ENCODE data around the gene KCNH6. TPM values are rescaled to one million over a fixed set of nuclear protein-coding genes. Genes with fewer than 3 reads are reported as not detected.

KCNH6 gene
- total RNA-seq, 2 experiments from 2014 or later, result not detected

DNA sequence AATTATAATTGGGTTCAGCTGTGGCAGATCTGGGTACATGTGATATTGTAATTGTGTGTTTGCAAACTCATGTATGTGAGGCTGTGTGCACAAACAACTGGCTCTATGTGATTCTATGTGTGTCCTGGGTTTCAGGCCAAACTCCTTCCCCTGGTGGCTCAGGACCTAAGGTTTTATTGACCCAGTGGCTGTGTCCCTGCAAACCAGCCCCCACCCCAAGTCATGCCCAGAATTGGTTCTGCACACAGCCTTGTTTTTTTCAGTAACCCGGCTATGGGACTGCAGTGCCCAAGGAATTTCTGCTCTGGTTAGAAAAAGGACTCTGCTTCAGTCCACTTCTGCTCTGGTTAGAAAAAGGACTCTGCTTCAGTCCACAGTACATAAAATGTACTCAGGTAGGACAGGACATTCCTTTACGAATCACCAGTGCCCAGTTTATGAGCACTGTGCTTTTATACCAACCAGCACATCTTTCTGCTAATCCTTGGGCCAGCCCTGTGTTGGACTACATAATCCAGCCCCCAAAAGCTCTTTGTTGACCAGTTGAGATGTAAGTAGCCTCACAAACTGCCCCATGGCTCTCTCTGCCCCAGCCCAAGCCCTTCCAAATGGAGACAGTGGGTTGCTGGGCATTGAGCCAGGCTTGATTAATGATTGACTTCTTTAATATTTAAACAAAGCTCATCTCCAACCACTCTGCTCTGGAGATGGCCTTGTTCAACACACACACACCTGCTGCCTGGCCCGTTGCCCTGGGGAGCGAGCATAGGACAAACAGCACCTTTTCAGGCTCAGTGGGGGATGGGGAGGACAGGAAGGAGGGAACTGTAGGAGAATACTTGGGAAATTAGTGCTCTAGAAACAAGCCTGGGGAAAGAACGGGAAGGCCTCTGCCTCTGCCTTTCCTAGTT lies 2.9 kb upstream of the KCNH6 start:
- ChIA-PET POLR2A (no interaction called here), CTCF (no interaction called here)

DNA sequence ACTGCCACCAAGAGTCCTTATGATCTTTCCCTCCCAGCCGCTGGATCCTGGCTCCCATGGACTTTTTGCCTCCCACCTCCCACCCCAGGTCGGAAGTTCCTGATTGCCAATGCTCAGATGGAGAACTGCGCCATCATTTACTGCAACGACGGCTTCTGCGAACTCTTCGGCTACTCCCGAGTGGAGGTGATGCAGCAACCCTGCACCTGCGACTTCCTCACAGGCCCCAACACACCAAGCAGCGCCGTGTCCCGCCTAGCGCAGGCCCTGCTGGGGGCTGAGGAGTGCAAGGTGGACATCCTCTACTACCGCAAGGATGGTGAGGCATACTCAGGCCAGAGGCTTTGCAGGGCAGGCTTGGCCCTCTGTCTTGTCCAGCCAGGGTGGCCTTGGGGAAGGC lies 893 bp downstream of the KCNH6 start:
- POLR2A ChIA-PET, result no interaction called here
- DNase-seq, result no peak
- CTCF ChIA-PET, result no interaction called here
- Mint-ChIP-seq H3K27me3 (peaks cover 24% of the 10 kb centered on the region), H3K9me3 (no peaks in the 10 kb centered on the region), H3K27ac (no peak overlapping the region), H3K4me3 (peak overlapping the region; percentile 30), H3K36me3 (ENCODE audit: low read depth) (no peaks in the 10 kb centered on the region), H3K4me1 (peaks cover 7% of the 10 kb centered on the region)

More for the DNA sequence above, 2.9 kb upstream of the KCNH6 start:
- Mint-ChIP-seq H3K4me3 (no peak overlapping the region), H3K27me3 (peaks cover 25% of the 10 kb centered on the region), H3K27ac (no peak overlapping the region), H3K9me3 (no peaks in the 10 kb centered on the region), H3K36me3 (ENCODE audit: low read depth) (no peaks in the 10 kb centered on the region), H3K4me1 (peaks cover 7% of the 10 kb centered on the region)
- no peak for DNase-seq

DNA sequence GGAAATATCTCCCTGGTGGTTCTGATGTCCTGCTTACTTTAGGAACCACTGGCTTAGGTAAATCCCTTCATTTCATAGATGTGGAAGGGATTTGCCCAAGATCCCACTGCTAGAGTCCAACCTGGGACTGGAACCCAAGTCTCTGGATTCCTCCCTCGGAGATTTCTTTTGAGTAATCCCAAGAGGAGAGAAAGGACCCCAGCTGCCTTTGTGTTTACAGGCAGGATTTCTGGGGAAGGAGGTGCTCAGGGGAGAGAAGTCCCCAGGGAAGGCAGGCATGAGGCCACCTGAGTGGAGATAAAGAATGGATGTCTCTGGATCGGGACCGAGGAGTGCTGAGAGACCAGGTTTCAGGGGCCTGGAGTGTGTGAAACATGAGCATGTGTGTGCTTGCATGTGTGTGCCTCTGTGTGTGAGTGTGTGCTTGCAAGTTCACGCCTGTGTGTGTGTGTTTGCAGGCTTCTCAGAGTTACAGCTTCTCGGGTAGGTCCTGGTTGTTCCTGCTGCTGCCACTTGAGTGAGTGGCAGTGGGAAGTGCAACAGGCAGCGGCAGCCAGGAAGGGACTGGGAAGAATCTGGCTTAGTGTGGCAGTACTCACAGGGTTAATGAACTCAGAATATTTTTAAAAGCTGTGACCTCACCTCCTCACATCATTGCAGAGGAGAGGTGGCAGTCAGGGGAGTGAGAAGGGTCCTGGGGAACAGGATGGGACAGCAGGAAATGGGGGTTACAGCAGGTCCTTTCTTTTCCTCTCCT lies 2.2 kb downstream of the KCNH6 start:
- POLR2A ChIA-PET, result no interaction called here
- H3K4me1 Mint-ChIP-seq, result peaks cover 7% of the 10 kb centered on the region

DNA sequence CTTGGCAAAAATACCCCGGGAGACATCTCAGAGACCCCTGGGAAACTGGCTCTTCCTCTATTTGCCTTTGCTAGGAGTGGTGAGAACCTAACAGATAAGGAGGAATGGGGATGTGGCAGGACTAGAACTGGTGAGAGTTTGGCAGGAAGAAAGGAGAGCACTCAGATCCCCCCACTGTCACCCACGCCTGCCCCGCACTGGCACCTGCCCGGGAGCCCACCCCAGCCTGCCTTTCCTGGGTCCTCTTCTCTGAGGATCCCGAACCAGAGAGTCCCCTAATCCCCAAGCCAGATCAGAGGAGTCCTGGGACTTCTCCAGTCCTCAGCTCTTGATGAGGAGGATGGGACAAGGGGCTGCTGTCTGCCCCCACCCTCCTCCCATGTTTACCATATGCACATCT lies 3.7 kb downstream of the KCNH6 start:
- ChIA-PET CTCF (interaction anchor here (1.3 to 1.5 kb wide), 2 partner anchors 11 to 18 kb away, joined by 3 to 4 read pairs; no protein-coding TSS in a partner anchor), POLR2A (no interaction called here)
- Mint-ChIP-seq H3K27me3 (peaks cover 19% of the 10 kb centered on the region), H3K9me3 (no peaks in the 10 kb centered on the region), H3K4me1 (peaks cover 7% of the 10 kb centered on the region), H3K4me3 (no peak overlapping the region), H3K36me3 (ENCODE audit: low read depth) (no peaks in the 10 kb centered on the region), H3K27ac (no peak overlapping the region)
- no peak for DNase-seq

More for the DNA sequence above, 2.2 kb downstream of the KCNH6 start:
- Mint-ChIP-seq H3K27ac (no peak overlapping the region), H3K4me3 (no peak overlapping the region), H3K27me3 (peaks cover 24% of the 10 kb centered on the region), H3K36me3 (ENCODE audit: low read depth) (no peaks in the 10 kb centered on the region), H3K9me3 (no peaks in the 10 kb centered on the region)
- CTCF ChIA-PET, result no interaction called here
- no peak for DNase-seq

DNA sequence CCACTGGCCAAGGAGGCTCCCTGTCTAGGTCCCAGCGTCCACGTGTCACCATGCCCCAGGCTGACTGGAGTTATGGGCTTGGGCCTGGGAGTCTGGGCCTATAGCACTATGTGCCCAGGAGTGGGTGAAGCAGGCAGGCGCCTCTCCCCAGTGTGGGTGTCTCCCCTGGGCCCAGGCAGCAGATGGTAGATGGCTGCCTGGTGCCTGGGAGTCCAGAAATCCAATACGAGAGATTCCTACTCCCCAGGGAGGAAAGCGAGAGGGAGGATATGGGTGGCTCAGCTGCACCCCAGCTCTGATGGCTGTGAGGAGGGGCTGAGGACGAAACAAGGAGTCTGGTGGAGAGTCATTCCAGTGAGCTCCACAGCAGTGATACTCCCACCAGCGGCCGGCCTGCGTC lies 5.0 kb downstream of the KCNH6 start:
- no peak for DNase-seq
- Mint-ChIP-seq H3K9me3 (no peaks in the 10 kb centered on the region), H3K4me1 (peaks cover 7% of the 10 kb centered on the region), H3K4me3 (no peak overlapping the region), H3K36me3 (ENCODE audit: low read depth) (no peaks in the 10 kb centered on the region), H3K27ac (no peak overlapping the region), H3K27me3 (peaks cover 16% of the 10 kb centered on the region)
- ChIA-PET POLR2A (no interaction called here), CTCF (interaction anchor here (1.5 kb wide), 1 partner anchor 16 kb away, joined by 4 read pairs; no protein-coding TSS in a partner anchor)

DNA sequence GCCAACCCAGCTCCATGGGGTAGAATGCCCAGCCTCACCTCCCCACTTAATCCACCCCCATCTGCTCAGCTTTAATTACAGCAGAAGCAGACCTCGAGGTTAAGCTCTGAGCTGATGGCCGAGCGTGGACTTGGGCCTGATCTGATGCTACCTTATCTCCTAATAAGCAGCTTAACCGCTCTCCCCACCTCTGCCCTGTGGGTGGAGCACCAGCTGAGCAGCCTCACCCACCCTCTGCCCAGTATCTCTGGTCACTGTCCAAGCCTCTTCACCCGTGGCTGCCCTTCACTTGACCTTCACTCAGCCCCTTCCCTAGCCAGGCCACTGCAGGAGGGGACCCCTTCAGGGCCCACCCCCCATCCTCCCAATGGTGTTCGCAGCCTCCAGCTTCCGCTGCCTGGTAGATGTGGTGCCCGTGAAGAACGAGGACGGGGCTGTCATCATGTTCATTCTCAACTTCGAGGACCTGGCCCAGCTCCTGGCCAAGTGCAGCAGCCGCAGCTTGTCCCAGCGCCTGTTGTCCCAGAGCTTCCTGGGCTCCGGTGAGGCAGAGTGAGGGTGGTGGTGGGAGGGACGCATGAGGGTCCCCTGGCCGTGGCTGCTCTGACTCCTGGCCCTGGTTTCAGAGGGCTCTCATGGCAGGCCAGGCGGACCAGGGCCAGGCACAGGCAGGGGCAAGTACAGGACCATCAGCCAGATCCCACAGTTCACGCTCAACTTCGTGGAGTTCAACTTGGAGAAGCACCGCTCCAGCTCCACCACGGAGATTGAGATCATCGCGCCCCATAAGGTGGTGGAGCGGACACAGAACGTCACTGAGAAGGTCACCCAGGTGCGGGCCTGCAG lies 6.8 kb downstream of the KCNH6 start:
- no peaks in the 10 kb centered on the region for H3K36me3 Mint-ChIP-seq (ENCODE audit: low read depth)
- H3K27ac Mint-ChIP-seq, result no peak overlapping the region
- H3K4me3 Mint-ChIP-seq, result no peak overlapping the region
- peaks cover 6% of the 10 kb centered on the region for H3K27me3 Mint-ChIP-seq
- DNase-seq, result no peak
- POLR2A ChIA-PET, result no interaction called here
- CTCF ChIA-PET, result no interaction called here
- H3K4me1 Mint-ChIP-seq, result no peaks in the 10 kb centered on the region
- no peaks in the 10 kb centered on the region for H3K9me3 Mint-ChIP-seq

DNA sequence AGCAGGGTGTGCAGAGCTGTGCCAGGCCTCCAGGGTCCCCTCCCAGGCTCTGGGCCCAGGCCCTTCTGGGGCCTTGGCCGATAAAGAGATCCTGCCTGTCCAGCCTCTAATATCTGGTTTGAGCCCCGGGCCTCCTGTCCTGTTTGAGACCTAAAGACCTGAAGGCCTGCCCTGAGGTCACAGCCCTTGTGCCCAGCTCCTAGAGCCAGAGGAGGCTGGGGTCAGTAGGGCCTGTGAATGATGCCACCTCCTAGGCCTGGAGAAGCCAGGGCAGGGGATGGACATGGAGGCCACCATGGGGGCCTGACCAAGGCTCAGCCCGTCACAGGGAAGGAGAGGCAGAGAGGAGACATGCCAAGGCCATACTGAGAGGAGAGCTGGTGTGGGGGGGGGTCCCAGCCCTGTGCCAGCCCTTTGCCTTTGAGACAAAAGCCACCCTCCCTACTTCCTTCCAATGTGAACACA lies 7.4 kb downstream of the KCNH6 start:
- POLR2A ChIA-PET, result interaction anchor here (0.7 kb wide), 1 partner anchor 219 kb away, joined by 3 read pairs; no protein-coding TSS in a partner anchor
- no peak overlapping the region for H3K27ac Mint-ChIP-seq
- H3K27me3 Mint-ChIP-seq, result peaks cover under 1% of the 10 kb centered on the region
- no peak overlapping the region for H3K4me3 Mint-ChIP-seq
- CTCF ChIA-PET, result interaction anchor here (1.2 kb wide), 1 partner anchor 13 kb away, joined by 3 read pairs; no protein-coding TSS in a partner anchor
- H3K9me3 Mint-ChIP-seq, result no peaks in the 10 kb centered on the region
- H3K4me1 Mint-ChIP-seq, result no peaks in the 10 kb centered on the region
- no peak for DNase-seq
- H3K36me3 Mint-ChIP-seq (ENCODE audit: low read depth), result no peaks in the 10 kb centered on the region

DNA sequence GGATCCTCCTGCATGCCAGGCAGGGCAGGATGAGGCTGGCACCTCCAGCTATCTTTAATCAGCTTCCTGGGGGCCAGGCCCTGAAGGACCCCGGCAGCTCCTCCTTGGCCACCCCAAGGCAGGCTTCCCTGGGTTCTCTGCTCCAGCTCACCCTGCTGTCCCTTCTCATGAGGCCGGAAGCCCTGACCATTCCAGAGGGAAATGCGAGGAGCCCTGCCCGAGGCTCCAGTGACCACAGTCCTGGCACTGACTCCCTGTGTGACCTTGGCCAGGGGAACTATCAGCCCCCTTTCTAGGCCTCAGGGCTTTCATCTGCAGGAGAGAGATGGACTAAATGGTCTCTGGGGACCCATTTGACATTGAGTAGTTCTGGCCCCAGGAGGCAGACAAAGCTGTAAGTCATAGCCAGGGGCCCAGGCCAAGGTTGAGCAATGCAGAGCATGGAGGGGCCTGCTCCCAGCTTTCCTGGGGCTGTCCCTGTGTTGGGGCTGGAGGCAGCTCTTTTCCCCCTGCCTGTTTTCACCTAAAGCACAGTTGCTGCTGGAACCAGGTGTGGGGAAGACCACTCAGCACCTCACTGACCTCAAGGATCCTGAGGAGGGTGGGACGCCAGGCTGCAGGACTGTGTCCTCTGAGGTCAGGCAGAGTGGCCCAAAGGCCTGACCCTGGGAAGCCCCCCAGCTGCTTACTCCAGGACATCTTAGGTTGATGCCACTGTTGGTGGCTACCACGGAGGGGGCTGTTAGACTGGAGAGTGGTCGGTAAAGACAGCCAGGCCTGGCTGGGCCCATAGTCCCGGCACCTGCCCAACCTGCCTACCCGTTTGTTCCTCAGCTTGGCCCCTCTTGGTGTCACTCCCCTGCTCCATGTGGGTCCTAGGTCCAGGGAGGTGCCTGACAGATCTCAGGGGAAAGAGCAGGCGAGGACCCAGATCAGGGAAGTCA lies 8.1 kb downstream of the KCNH6 start:
- Mint-ChIP-seq H3K36me3 (ENCODE audit: low read depth) (no peaks in the 10 kb centered on the region), H3K27ac (no peak overlapping the region), H3K4me3 (no peak overlapping the region), H3K9me3 (no peaks in the 10 kb centered on the region), H3K4me1 (no peaks in the 10 kb centered on the region), H3K27me3 (peaks cover 2% of the 10 kb centered on the region)
- no peak for DNase-seq
- CTCF ChIA-PET, result interaction anchor here (1.2 kb wide), 1 partner anchor 12 kb away, joined by 3 read pairs; no protein-coding TSS in a partner anchor
- POLR2A ChIA-PET, result interaction anchor here (0.7 kb wide), 1 partner anchor 220 kb away, joined by 3 read pairs; no protein-coding TSS in a partner anchor

DNA sequence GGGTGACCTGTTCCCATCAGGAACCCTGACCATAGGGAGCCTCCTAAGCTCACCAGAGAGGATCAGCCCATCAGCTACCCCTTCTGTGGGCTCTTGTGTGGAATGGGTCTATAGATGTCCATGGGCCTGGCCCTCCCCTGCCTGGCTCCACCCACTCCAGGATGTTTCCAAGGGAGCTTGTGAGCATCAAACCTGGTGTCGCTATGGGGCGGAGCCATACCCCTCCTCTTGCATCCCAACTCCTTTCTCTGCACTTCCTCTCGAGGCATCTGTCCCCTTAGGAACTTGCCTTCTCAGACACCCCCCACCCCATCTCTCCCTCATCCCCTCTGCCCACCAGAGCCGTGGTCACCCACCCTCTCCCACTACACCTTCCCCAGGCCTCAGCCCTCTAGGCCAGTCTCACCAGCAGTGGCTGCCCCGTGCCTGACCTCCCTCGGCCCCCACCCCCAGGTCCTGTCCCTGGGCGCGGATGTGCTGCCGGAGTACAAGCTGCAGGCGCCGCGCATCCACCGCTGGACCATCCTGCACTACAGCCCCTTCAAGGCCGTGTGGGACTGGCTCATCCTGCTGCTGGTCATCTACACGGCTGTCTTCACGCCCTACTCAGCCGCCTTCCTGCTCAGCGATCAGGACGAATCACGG lies 10.4 kb downstream of the KCNH6 start:
- Mint-ChIP-seq H3K27ac (no peak overlapping the region), H3K4me1 (peaks cover 4% of the 10 kb centered on the region), H3K27me3 (peaks cover 17% of the 10 kb centered on the region), H3K4me3 (no peak overlapping the region), H3K36me3 (ENCODE audit: low read depth) (no peaks in the 10 kb centered on the region), H3K9me3 (no peaks in the 10 kb centered on the region)
- CTCF ChIA-PET, result no interaction called here
- DNase-seq, result no peak
- POLR2A ChIA-PET, result no interaction called here

DNA sequence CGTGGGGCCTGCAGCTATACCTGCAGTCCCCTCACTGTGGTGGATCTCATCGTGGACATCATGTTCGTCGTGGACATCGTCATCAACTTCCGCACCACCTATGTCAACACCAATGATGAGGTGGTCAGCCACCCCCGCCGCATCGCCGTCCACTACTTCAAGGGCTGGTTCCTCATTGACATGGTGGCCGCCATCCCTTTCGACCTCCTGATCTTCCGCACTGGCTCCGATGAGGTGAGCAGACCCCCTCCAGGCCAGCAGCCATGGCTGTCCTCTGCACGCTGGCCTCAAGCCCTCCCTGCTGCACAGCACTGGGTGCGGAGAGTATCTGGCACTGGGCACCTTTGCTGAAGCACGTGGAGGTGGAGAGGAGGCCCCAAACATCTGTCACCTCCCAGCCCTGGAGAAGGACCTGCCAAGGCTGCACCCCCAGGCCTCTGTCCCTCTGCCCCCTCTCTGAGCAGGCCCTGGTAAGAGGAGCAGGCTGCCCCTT lies 11.0 kb downstream of the KCNH6 start:
- peaks cover 23% of the 10 kb centered on the region for H3K27me3 Mint-ChIP-seq
- CTCF ChIA-PET, result no interaction called here
- no peak overlapping the region for H3K27ac Mint-ChIP-seq
- H3K36me3 Mint-ChIP-seq (ENCODE audit: low read depth), result no peaks in the 10 kb centered on the region
- no peak for DNase-seq
- H3K4me1 Mint-ChIP-seq, result peaks cover 4% of the 10 kb centered on the region
- H3K9me3 Mint-ChIP-seq, result no peaks in the 10 kb centered on the region
- H3K4me3 Mint-ChIP-seq, result no peak overlapping the region
- POLR2A ChIA-PET, result no interaction called here

DNA sequence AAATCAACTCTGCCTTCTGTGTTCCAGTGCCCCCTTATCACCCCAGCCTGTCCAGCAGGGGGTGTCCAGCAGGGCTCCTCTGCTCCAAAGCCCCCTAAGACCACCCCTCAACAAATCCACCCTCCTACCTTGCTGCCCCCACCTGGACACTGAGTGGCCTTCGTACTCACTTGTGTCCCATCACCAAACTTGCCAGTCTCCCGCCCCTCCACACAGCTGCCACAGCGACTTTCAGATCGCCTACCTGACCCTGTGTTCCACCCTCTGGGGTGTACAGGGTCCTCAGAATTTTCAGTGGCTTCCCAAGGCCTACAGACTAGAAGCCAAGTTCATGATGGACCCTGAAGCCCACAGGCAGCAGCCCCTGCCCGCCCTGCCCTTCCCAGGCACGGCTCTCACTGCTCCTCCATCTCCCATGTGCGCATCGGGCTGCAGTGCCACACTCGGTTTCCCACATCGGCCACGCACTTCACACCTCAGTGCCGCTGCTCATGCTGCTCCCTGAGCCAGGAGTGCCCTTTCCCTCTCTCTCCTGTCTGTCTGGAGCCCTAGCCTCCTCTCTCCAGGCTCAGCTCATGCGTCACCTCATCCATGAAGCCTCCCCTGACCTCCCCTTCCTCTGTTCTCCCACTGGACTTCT lies 11.8 kb downstream of the KCNH6 start:
- H3K27ac Mint-ChIP-seq, result no peak overlapping the region
- ChIA-PET CTCF (no interaction called here), POLR2A (no interaction called here)
- H3K27me3 Mint-ChIP-seq, result peaks cover 31% of the 10 kb centered on the region
- no peak for DNase-seq
- H3K4me3 Mint-ChIP-seq, result no peak overlapping the region
- H3K4me1 Mint-ChIP-seq, result peaks cover 4% of the 10 kb centered on the region
- H3K36me3 Mint-ChIP-seq (ENCODE audit: low read depth), result no peaks in the 10 kb centered on the region
- no peaks in the 10 kb centered on the region for H3K9me3 Mint-ChIP-seq

All from activated CD4-positive, alpha-beta T cell treated with anti-CD3 and anti-CD28 coated beads, Interleukin-2, amount 10 ng/mL, durations not matched to agents 7 days and 5 days (primary cell).